Left ventricle myocardium inferior (tissue), 1 donor: Measurements from ENCODE around the gene EBF4. TPM values are rescaled to one million over a fixed set of nuclear protein-coding genes. Genes with fewer than 3 reads are reported as not detected.

ENCODE experiments used
- DNase-seq: peaks from one replicate; pipeline ENCODE4 v3.0.0-alpha.2; 2020
- H3K27ac ChIP-seq: fragments of 200-600 bp; replicated peaks from 2 replicates; pipeline ENCODE4 v1.8.0; 2021
- H3K27me3 ChIP-seq: fragments of 200-600 bp; 2 replicates; pipeline ENCODE4 v1.8.0; 2021; ENCODE audit warnings: low read depth
- H3K36me3 ChIP-seq: fragments of 200-600 bp; 2 replicates; pipeline ENCODE4 v1.8.0; 2021
- H3K4me1 ChIP-seq: fragments of 200-600 bp; 2 replicates; pipeline ENCODE4 v1.8.0; 2021
- H3K4me3 ChIP-seq: fragments of 200-600 bp; 2 replicates; pipeline ENCODE4 v1.8.0; 2021; ENCODE audit warnings: mild to moderate bottlenecking, moderate library complexity
- H3K9me3 ChIP-seq: fragments of 200-600 bp; replicated peaks from 2 replicates; pipeline ENCODE4 v1.8.0; 2021
- CTCF ChIP-seq: fragments of 200-600 bp; IDR thresholded peaks from 2 replicates; pipeline ENCODE4 v1.8.0; 2021; ENCODE audit warnings: antibody characterized with exemption, mild to moderate bottlenecking, borderline replicate concordance
- intact Hi-C: fragments of 100-400 bp; cut with micrococcal nuclease; formaldehyde crosslinking; loops from one replicate; pipeline ENCODE4 v1.11.0; 2022
- long read RNA-seq: library from polyadenylated mRNA; unstranded; transcript quantifications from one replicate; pipeline ENCODE4 v2.0.0, GENCODE V29; 2021
- total RNA-seq: library from RNA; stranded (reverse); fragmentation: NEBNext Ultra II Directional; extraction: Animal tissue kit (Norgen Biotek cat#: 25700); gene quantifications from one replicate; pipeline ENCODE4 v1.2.1, GENCODE V29; 2021
- donor health status: DM: no; HTN: yes; CAD: no; lungs with severe emphysema.

EBF4 gene
- total RNA-seq: 4.9 TPM
- long read RNA-seq, partial matches to known transcripts: 0 of 2 reads
- long read RNA-seq, other reads (novel, unspliced or antisense): 1 of 2 reads

- H3K36me3 ChIP-seq: no peaks in the 10 kb centered on the region
- peak within 1 kb of the TSS; percentile 72 for H3K4me3 ChIP-seq
- H3K4me1 ChIP-seq: peaks cover 24% of the 10 kb centered on the region
- H3K27ac ChIP-seq: peak within 1 kb of the TSS; percentile 89
- peak; percentile 56 for DNase-seq
- peaks cover 52% of the 10 kb centered on the region for H3K27me3 ChIP-seq
- no peak for TF ChIP-seq CTCF
- no peaks in the 10 kb centered on the region for H3K9me3 ChIP-seq
- intact Hi-C loops: no loop called here
These were observed at the start of gene EBF4 for GRCh38 chr20:2692036-2692885. TSS of gene EBF4 (plus strand) at chr20:2692780. CDS start at chr20:2693646, 866 bp downstream.

- Histone ChIP-seq H3K4me1 (no peaks in the 10 kb centered on the region), H3K27me3 (no peaks in the 10 kb centered on the region), H3K27ac (no peak overlapping the region), H3K36me3 (peaks cover 6% of the 10 kb centered on the region), H3K4me3 (no peak overlapping the region), H3K9me3 (no peaks in the 10 kb centered on the region)
- intact Hi-C loops: no loop called here
- no peak for DNase-seq
- no peak for TF ChIP-seq CTCF
These were observed 48.9 kb upstream of the EBF4 start for GRCh38 chr20:2643708-2644107.

GRCh38 chr20:2651772-2652723 lies 40.5 kb upstream of the EBF4 start, which contains the start of gene NOP56:
TSS of gene NOP56 (plus strand) at chr20:2652632. CDS start at chr20:2652661, 29 bp downstream.
- no peak for TF ChIP-seq CTCF
- Histone ChIP-seq H3K27me3 (no peaks in the 10 kb centered on the region), H3K27ac (peak within 1 kb of the TSS; percentile 98), H3K9me3 (no peaks in the 10 kb centered on the region), H3K4me1 (peaks cover 35% of the 10 kb centered on the region), H3K36me3 (peaks cover 35% of the 10 kb centered on the region), H3K4me3 (peak within 1 kb of the TSS; percentile 95)
- peak; percentile 92 for DNase-seq
- intact Hi-C loops: no loop called here

GRCh38 chr20:2652724-2653555 lies 39.6 kb upstream of the EBF4 start:
- Histone ChIP-seq H3K4me1 (peaks cover 35% of the 10 kb centered on the region), H3K27me3 (no peaks in the 10 kb centered on the region), H3K27ac (peak overlapping the region; percentile 98), H3K4me3 (peak overlapping the region; percentile 95), H3K9me3 (no peaks in the 10 kb centered on the region), H3K36me3 (peaks cover 44% of the 10 kb centered on the region)
- TF ChIP-seq CTCF: no peak
- DNase-seq: peak; percentile 34
- intact Hi-C loops: no loop called here
